ENCODE measurements around the gene TRIM21. TPM values are rescaled to one million over a fixed set of nuclear protein-coding genes. Genes with fewer than 3 reads are reported as not detected.
"Not testable (repeated sequence)": the region's sequence is repeated elsewhere in the genome, so short reads cannot be mapped to it uniquely, and the experiment has no call there.

Gene TRIM21
- total RNA-seq, 6 experiments from 2014 or later, result 11.1 to 23.1 (median 18.9) TPM

DNA sequence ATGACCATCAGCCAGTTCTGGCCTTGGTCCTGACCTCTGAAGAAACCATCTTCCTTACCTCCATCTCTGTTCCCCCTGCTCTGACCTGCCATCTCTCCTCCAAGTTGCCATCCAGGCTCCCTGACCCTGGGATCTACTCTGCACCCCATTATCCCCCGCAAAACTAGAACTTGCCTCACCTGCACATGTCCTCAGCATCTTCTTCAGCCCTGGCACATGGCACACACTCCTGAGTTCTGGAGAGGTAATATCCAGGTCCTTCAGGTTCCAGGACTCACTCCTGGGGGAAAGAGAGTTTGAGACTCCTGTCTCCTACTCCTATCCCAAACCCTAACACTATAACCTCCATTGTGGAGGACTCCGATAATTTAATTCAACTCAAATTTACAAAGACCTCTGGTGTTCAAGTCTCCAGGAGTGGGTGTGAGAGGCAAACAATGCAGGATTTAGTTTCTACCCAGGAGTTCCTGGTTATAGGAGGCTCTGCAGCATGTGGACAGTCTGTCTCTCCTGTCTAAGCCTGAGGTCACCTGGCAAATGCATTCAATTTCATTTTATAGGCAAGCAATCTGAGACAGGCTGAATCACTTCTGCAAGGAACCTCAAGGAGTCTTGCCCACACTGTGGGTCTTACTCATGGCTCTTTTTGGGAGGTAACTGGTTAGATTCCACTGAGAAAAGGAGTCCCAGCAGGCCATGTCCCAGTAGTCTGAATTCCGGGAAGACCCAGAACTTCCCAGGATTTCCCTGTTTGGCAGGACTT lies 7.3 kb downstream of the TRIM21 start:
- DNase-seq, result no peak
- no peak overlapping the region for H3K4me3 Mint-ChIP-seq
- peaks cover 32% of the 10 kb centered on the region for H3K36me3 Mint-ChIP-seq (ENCODE audit: low read depth)
- H3K4me1 Mint-ChIP-seq (ENCODE audit: low read depth), result no peaks in the 10 kb centered on the region
- TF ChIP-seq, protein P1, sequence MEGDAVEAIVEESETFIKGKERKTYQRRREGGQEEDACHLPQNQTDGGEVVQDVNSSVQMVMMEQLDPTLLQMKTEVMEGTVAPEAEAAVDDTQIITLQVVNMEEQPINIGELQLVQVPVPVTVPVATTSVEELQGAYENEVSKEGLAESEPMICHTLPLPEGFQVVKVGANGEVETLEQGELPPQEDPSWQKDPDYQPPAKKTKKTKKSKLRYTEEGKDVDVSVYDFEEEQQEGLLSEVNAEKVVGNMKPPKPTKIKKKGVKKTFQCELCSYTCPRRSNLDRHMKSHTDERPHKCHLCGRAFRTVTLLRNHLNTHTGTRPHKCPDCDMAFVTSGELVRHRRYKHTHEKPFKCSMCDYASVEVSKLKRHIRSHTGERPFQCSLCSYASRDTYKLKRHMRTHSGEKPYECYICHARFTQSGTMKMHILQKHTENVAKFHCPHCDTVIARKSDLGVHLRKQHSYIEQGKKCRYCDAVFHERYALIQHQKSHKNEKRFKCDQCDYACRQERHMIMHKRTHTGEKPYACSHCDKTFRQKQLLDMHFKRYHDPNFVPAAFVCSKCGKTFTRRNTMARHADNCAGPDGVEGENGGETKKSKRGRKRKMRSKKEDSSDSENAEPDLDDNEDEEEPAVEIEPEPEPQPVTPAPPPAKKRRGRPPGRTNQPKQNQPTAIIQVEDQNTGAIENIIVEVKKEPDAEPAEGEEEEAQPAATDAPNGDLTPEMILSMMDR (IDR thresholded peaks at IDR 0.05), result no peak
- peaks cover 2% of the 10 kb centered on the region for H3K27me3 Mint-ChIP-seq (ENCODE audit: insufficient read depth)
- H3K27ac Mint-ChIP-seq, result no peak overlapping the region
- no peaks in the 10 kb centered on the region for H3K9me3 Mint-ChIP-seq

DNA sequence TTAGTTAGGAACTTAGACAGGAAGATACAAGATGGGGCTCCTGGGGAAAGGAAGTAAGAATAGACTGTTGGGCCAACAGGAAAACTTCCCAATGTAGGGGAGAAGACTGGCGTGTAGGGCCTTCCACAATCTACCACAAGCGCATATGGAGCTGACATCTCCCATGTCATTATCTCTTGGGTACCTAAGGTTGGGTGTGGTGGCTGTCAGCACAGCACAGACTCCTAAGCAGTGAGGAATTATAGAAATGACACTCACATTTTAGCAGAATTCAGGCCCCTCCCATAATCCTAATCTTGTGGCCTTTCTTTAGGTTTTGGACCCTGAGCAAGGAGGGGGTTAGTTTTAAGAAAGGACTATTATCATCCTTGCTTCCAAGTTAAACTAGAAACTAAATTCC lies 11.6 kb downstream of the TRIM21 start:
- no peak for DNase-seq
- TF ChIP-seq, protein P1 (IDR thresholded peaks at IDR 0.05), result no peak
- Mint-ChIP-seq H3K4me1 (ENCODE audit: low read depth) (no peaks in the 10 kb centered on the region), H3K4me3 (no peak overlapping the region), H3K27ac (no peak overlapping the region), H3K27me3 (ENCODE audit: insufficient read depth) (peaks cover 2% of the 10 kb centered on the region), H3K9me3 (no peaks in the 10 kb centered on the region), H3K36me3 (ENCODE audit: low read depth) (peaks cover 11% of the 10 kb centered on the region)

DNA sequence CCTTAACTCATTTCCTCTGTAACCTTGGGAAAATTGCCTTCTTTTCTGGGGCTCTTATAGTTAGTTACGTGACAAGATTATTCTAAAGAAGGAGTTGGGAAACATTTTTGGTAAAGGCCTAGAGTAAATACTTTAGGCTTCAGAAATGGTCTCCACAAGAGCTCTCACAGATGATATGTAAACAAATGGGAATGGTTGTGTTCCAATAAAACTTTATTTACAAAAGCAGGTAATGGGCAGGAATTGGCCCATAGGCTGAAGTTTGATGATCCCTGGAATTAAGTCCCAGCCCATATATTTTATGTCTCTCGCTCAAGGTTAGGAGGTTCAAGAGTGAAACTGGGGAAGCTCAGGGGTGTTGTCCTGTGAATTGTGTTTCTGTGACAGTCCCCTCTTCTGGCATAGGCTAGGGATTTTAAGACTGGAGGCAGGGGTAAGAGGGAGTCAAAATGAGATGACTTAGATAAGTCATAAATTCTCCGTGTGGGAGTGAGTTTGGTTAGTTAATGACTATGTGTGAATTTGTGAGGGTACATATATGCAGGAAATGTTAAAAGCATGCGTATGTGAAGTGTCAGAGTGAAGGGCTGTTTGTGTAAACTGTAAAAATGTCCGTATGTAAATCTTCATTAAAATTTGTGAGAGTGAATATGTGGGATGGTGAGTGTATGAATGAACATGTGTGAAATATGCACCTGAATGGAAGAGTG lies 17.9 kb downstream of the TRIM21 start:
- no peaks in the 10 kb centered on the region; the same call in 1 of the 2 replicates for H3K27me3 Mint-ChIP-seq (ENCODE audit: insufficient read depth)
- H3K27ac Mint-ChIP-seq, result no peak overlapping the region
- TF ChIP-seq, protein P1 (IDR thresholded peaks at IDR 0.05), result no peak
- no peaks in the 10 kb centered on the region for H3K9me3 Mint-ChIP-seq
- no peaks in the 10 kb centered on the region for H3K4me1 Mint-ChIP-seq (ENCODE audit: low read depth)
- DNase-seq, result no peak
- no peak overlapping the region for H3K4me3 Mint-ChIP-seq
- H3K36me3 Mint-ChIP-seq (ENCODE audit: low read depth), result no peaks in the 10 kb centered on the region

GRCh38 chr11:4370166-4370565 lies 23.3 kb downstream of the TRIM21 start:
- H3K36me3 Mint-ChIP-seq (ENCODE audit: low read depth), result no peaks in the 10 kb centered on the region
- H3K9me3 Mint-ChIP-seq, result no peaks in the 10 kb centered on the region
- H3K4me3 Mint-ChIP-seq, result no peak overlapping the region
- H3K27ac Mint-ChIP-seq, result no peak overlapping the region
- H3K4me1 Mint-ChIP-seq (ENCODE audit: low read depth), result no peaks in the 10 kb centered on the region
- TF ChIP-seq, protein P1 (IDR thresholded peaks at IDR 0.05), result no peak
- H3K27me3 Mint-ChIP-seq (ENCODE audit: insufficient read depth), result no peaks in the 10 kb centered on the region; the same call in 1 of the 2 replicates
- DNase-seq, result no peak

DNA sequence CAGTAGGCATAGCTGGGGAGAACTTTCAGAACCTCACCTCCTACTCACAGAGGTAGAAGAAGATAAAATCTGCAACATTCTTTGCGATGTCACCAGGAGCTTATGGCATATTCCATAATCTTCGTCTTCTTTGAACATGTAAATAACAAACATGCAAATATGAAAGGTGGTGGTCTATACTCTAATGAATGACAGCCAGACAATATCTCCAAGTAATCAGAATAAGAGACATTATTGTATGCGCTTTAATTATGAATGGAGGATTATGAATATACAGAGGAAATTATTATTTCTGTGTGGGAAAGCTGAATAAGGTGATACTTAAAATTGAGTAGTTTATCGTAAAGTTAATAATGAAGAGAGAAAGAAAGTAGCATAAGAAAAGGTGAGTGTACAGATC lies 25.2 kb downstream of the TRIM21 start, which contains the start of gene OR52B4:
TSS of gene OR52B4 (minus strand) at position 101 of the 400 bp plus-strand sequence. CDS start at position 10, 91 bp downstream.
- H3K4me1 Mint-ChIP-seq (ENCODE audit: low read depth), result no peaks in the 10 kb centered on the region
- H3K4me3 Mint-ChIP-seq, result no peak within 1 kb of the TSS
- no peaks in the 10 kb centered on the region for H3K36me3 Mint-ChIP-seq (ENCODE audit: low read depth)
- DNase-seq, result no peak
- TF ChIP-seq, protein P1 (IDR thresholded peaks at IDR 0.05), result no peak
- no peaks in the 10 kb centered on the region; the same call in 1 of the 2 replicates for H3K27me3 Mint-ChIP-seq (ENCODE audit: insufficient read depth)
- no peak within 1 kb of the TSS for H3K27ac Mint-ChIP-seq
- no peaks in the 10 kb centered on the region for H3K9me3 Mint-ChIP-seq

DNA sequence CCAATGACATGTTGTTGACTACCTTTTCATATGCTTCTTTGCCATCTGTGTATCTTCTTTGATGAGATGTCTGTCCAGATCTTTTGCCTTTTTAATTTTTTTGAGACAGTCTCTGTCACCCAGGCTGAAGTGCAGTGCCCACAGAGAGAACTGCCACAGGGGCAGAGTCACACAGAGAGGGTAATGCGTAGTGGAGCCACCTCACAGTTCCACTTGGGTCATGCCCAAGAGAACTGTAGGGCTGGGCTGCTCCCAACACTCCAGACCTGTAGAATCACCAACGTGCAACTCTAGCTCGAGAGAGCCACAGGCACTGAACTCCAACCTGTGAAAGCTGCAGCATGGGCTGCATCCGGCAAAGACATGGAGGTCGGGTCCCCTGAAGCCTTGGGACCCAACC lies 45.4 kb downstream of the TRIM21 start:
- peaks cover 13% of the 10 kb centered on the region for H3K9me3 Mint-ChIP-seq
- not testable (repeated sequence) for DNase-seq; H3K4me3 Mint-ChIP-seq; H3K27me3 Mint-ChIP-seq (ENCODE audit: insufficient read depth); H3K36me3 Mint-ChIP-seq (ENCODE audit: low read depth); H3K4me1 Mint-ChIP-seq (ENCODE audit: low read depth); H3K27ac Mint-ChIP-seq

DNA sequence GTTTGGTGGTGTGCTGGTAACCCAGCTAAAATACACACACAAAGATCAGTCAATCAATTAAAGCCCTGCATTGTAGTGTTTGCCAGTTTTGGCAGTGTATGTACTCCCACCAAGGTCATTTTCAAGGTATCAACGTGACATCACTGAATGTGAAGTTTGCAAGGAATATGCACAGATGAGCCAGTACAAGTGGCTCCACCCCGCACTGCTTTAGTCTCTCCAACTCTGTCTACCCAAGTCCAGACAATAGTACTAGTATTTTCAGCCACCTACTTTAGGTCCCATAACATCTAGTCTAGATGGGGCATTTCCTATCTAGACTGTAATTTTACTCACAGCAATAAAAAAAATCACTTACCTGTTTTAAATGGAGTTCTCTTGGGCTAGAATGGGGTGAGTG lies 48.1 kb downstream of the TRIM21 start:
- H3K27ac Mint-ChIP-seq; H3K9me3 Mint-ChIP-seq; H3K36me3 Mint-ChIP-seq (ENCODE audit: low read depth); H3K27me3 Mint-ChIP-seq (ENCODE audit: insufficient read depth); DNase-seq; H3K4me1 Mint-ChIP-seq (ENCODE audit: low read depth); H3K4me3 Mint-ChIP-seq: not testable (repeated sequence)
